Naive thymus-derived CD8-positive, alpha-beta T cell (primary cell): ENCODE measurements around the gene ASAH2. TPM values are rescaled to one million over a fixed set of nuclear protein-coding genes. Genes with fewer than 3 reads are reported as not detected.

ENCODE experiments used
- ATAC-seq, 2 donors: fragments of 150-1000 bp; cut with Tn5 transposase in 1 of 2; sonication (Bioruptor Pico), chemical (Tn5 transposase) in 1 of 2; 1 replicate in 1 of 2; 2 replicates in 1 of 2; pipeline ENCODE4 v1.10.0; 2021; ENCODE audit warnings: mild to moderate bottlenecking in 2 of 2, moderate library complexity in 2 of 2
- POLR2A ChIA-PET: fragments of 350-600 bp; sonication (Branson Sonifier 250); formaldehyde crosslinking; loops from one replicate; lab custom pipeline; 2021; ENCODE audit warnings: antibody characterized with exemption; lab: Charles Lee
- DNase-seq, 10 donors: peaks; one replicate each; pipeline versions ENCODE4 v3.0.0 to v3.0.0-alpha.2; 2020 to 2022
- H3K27ac Mint-ChIP-seq, 10 donors: one replicate each; pipeline ENCODE4 v1.8.0; 2020 to 2022; ENCODE audit warnings: mild to moderate bottlenecking in 10 of 10, mixed read lengths in 10 of 10, moderate library complexity in 4 of 10, inconsistent platforms in 1 of 10
- H3K27me3 Mint-ChIP-seq, 5 donors: one replicate each; pipeline ENCODE4 v1.8.0; 2021 to 2022; ENCODE audit warnings: mixed read lengths in 5 of 5
- H3K36me3 Mint-ChIP-seq, 3 donors: one replicate each; pipeline ENCODE4 v1.8.0; 2020 to 2022; ENCODE audit warnings: mixed read lengths in 3 of 3, mild to moderate bottlenecking in 2 of 3, inconsistent platforms in 1 of 3
- H3K4me1 Mint-ChIP-seq, 4 donors: one replicate each; pipeline ENCODE4 v1.8.0; 2021 to 2022; ENCODE audit warnings: mixed read lengths in 4 of 4
- H3K4me3 Mint-ChIP-seq, 10 donors: one replicate each; pipeline ENCODE4 v1.8.0; 2020 to 2022; ENCODE audit warnings: mild to moderate bottlenecking in 10 of 10, mixed read lengths in 10 of 10, moderate library complexity in 6 of 10, inconsistent platforms in 1 of 10
- H3K9me3 Mint-ChIP-seq, 9 donors: one replicate each; pipeline ENCODE4 v1.8.0; 2020 to 2022; ENCODE audit warnings: mixed read lengths in 9 of 9, mild to moderate bottlenecking in 3 of 9, inconsistent platforms in 1 of 9, moderate library complexity in 1 of 9
- polyA plus RNA-seq, 3 donors: library from polyadenylated mRNA; unstranded; fragments of 300-500 nt; fragmentation: Illumina TruSeq; gene quantifications; one replicate each; pipeline ENCODE4 v1.2.3, GENCODE V29; 2021
- total RNA-seq, 8 experiments: library from RNA in 2 of 8; stranded (reverse) in 2 of 8; gene quantifications; one replicate each; pipeline ENCODE4 v1.2.3 and lab custom pipeline; 2021 to 2026

Gene ASAH2
- total RNA-seq (1 to 10 TPM; 4.3 to 6.7 TPM), polyA plus RNA-seq (1 to 10 TPM; 1.8 to 3.3 (median 2.6) TPM), total RNA-seq (lab: John Stamatoyannopoulos, UW) (0.13 to 2.4 (median 0.51) reads per million in 6 experiments)

DNA sequence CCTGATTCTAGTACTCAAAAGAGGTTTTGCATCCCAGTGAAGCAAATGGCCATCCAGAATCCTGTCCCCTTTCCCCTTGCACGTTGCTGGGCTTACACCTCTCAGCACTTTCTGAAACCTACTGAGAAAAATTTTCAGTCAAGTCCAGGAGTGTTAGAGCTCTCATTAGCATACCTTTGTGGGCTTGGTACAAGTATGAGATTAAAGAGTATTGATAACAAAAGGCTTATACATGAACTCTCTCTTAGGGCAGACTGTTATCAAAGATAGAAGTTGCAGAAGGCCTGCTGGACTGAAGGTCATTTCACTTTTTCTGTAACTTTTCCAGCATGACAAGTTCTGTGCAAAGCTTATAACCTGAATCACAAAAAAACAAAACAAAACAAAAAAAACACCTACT is at the start of gene ASAH2:
TSS of gene ASAH2 (minus strand) at position 123 of the 400 bp plus-strand sequence. CDS start 2,906 bp downstream, outside the sequence.
- H3K36me3 Mint-ChIP-seq: no peaks in the 10 kb centered on the region
- no peak for DNase-seq
- peaks cover 7 to 47% (median 37%) of the 10 kb centered on the region in 5 donors for H3K27me3 Mint-ChIP-seq
- no peaks in the 10 kb centered on the region for H3K4me1 Mint-ChIP-seq
- H3K4me3 Mint-ChIP-seq: no peak within 1 kb of the TSS
- no peak within 1 kb of the TSS for H3K27ac Mint-ChIP-seq
- ATAC-seq: no peak
- H3K9me3 Mint-ChIP-seq: no peaks in the 10 kb centered on the region
- POLR2A ChIA-PET: no interaction called here

DNA sequence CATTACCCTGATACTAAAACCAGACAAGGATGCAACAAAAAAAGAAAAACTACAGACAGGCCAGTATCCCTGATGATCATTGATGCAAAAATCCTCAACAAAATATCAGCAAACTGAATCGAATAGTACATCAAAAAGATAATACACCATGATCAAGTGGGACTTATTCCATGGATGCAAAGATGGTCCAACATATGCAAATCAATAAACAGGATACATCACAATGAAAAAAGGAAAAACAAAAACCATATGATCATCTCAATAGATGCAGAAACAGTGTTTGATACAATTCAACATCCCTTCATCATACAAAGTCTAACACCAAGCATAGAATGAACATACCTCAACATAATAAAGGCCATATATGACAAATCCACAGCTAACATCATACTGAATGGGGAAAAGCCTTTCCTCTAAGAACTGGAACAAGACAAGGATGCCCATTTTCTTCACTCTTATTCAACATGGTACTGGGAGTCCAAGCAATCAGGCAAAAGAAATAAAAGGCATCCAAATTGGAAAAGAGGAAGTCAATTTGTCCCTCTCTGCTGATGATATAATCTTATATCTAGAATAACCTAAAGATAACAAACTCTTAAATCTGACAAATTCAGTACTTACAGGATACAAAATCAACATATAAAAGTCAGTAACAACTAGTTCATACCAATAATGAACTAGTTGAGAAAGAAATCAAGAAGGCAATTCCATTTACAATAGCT is 48.8 kb upstream of the ASAH2 start:
- no peak overlapping the region for H3K27ac Mint-ChIP-seq
- no peaks in the 10 kb centered on the region for H3K27me3 Mint-ChIP-seq

DNA sequence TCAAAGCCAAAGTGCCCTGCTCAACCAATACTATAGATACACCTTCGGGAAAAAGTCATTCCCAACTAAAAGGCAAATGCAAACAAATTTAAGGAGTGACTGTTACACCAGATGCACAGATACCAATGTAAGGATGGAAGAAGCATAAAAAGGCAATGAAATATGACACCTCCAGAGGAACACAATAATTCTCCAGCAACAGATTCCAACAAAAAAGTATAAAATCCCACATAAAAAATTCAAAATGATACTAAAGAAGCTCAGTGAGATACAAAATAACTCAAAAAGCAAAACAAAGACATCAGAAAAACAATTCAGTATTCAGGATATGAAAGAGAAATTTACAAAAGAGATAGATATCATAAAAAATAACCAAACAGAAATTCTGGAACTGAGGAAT is 44.1 kb upstream of the ASAH2 start:
- Mint-ChIP-seq H3K4me3 (no peak overlapping the region), H3K27ac (no peak overlapping the region), H3K4me1 (peaks cover 0 to 2% (median 0%) of the 10 kb centered on the region in 4 donors), H3K27me3 (no peaks in the 10 kb centered on the region), H3K36me3 (peaks cover 0 to 21% (median 15%) of the 10 kb centered on the region in 3 donors), H3K9me3 (peaks cover 3 to 28% (median 17%) of the 10 kb centered on the region in 9 donors)
- DNase-seq: no peak
- ATAC-seq: no peak
- POLR2A ChIA-PET: no interaction called here

More for the DNA sequence above, 48.8 kb upstream of the ASAH2 start:
- DNase-seq (no peak), ATAC-seq (no peak)
- Mint-ChIP-seq H3K4me3 (no peak overlapping the region), H3K36me3 (peaks cover 3 to 25% (median 21%) of the 10 kb centered on the region in 3 donors), H3K4me1 (peaks cover 0 to 5% (median under 1%) of the 10 kb centered on the region in 4 donors), H3K9me3 (peaks cover 5 to 28% (median 17%) of the 10 kb centered on the region in 9 donors)
- POLR2A ChIA-PET: no interaction called here

DNA sequence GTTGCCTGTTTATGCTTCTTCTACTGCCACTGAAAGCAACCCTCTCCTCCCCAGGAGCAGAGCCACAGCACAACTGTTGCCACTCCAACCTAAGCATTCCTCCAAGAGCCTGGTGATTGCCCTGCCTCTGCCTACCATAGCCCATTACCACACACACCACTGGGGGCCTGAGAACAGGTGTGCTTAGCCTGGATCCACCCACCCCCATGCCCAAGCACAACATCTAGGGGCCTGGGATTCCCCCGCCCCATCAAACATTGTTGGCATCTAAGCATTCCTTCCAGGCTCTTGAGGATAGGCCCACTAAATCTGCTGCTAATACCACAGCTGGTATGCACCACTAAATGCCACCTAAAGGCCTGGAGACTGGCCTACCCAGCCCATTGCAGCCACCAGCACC is 43.3 kb upstream of the ASAH2 start:
- H3K9me3 Mint-ChIP-seq: peaks cover 3 to 27% (median 17%) of the 10 kb centered on the region in 9 donors
- ATAC-seq (no peak), DNase-seq (no peak)
- H3K27me3 Mint-ChIP-seq: peaks cover 0 to 2% (median 0%) of the 10 kb centered on the region in 5 donors
- POLR2A ChIA-PET: no interaction called here
- H3K27ac Mint-ChIP-seq: no peak overlapping the region
- H3K4me3 Mint-ChIP-seq: no peak overlapping the region
- peaks cover 0 to 2% (median 0%) of the 10 kb centered on the region in 4 donors for H3K4me1 Mint-ChIP-seq
- H3K36me3 Mint-ChIP-seq: peaks cover 0 to 21% (median 16%) of the 10 kb centered on the region in 3 donors

DNA sequence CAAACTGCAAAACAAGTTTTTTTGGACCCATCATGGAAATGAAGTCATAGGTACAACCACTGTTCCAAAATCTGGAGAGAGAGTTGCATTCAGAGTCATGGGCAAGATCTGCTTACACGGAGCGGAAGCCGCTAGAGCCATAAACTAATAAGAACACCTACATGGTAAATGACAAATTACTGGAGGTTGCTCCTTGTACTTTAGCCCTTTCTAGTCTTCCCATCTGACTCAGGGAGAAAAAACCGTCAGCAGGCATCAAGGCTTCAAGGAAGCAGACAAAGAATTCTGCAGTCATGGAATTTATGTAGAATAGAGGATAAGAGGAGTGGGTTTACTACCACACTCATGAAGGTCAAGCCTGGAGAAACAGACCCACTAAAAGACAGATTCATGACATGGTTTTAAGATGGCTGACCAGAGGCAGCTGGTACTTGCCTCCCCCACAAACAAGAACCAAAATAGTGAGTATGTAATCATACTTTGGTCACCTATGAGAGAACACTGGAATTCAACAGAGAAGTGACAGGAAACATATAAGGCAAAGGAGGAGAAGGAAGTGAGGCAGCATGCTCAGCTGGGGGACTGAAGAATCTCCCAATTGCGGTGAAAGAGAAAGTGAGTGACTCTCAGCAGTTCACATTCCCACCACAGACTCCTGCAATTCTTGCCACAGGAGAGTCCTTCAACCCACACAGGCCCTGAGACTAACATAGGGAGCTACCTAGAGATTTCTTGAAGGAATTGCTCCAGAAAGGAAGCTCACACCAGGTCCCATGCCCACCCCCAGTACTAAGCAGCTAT is 42.4 kb upstream of the ASAH2 start:
- Mint-ChIP-seq H3K27ac (no peak overlapping the region), H3K36me3 (peaks cover 0 to 12% (median 10%) of the 10 kb centered on the region in 3 donors), H3K9me3 (peaks cover 3 to 18% (median 10%) of the 10 kb centered on the region in 9 donors), H3K27me3 (peaks cover 0 to 3% (median 0%) of the 10 kb centered on the region in 5 donors), H3K4me1 (peaks cover 0 to 2% (median 0%) of the 10 kb centered on the region in 4 donors), H3K4me3 (no peak overlapping the region)
- DNase-seq (no peak), ATAC-seq (no peak)
- POLR2A ChIA-PET: no interaction called here

GRCh38 chr10:50291261-50291850 is 40.0 kb upstream of the ASAH2 start:
- peaks cover 0 to 4% (median 4%) of the 10 kb centered on the region in 3 donors for H3K36me3 Mint-ChIP-seq
- no peak overlapping the region for H3K27ac Mint-ChIP-seq
- POLR2A ChIA-PET: no interaction called here
- H3K4me1 Mint-ChIP-seq: peaks cover 0 to 2% (median 0%) of the 10 kb centered on the region in 4 donors
- H3K9me3 Mint-ChIP-seq: peaks cover 0 to 9% (median 2%) of the 10 kb centered on the region in 9 donors
- DNase-seq: no peak
- no peak for ATAC-seq
- H3K4me3 Mint-ChIP-seq: no peak overlapping the region
- H3K27me3 Mint-ChIP-seq: peaks cover 0 to 3% (median 1%) of the 10 kb centered on the region in 5 donors

GRCh38 chr10:50289196-50289595 is 37.9 kb upstream of the ASAH2 start:
- H3K9me3 Mint-ChIP-seq: no peaks in the 10 kb centered on the region
- peaks cover 0 to 2% (median 0%) of the 10 kb centered on the region in 3 donors for H3K36me3 Mint-ChIP-seq
- H3K4me3 Mint-ChIP-seq: no peak overlapping the region
- ATAC-seq (no peak), DNase-seq (no peak)
- POLR2A ChIA-PET: no interaction called here
- H3K4me1 Mint-ChIP-seq: peaks cover 0 to 2% (median 0%) of the 10 kb centered on the region in 4 donors
- H3K27ac Mint-ChIP-seq: no peak overlapping the region
- peaks cover 1 to 5% (median 2%) of the 10 kb centered on the region in 5 donors for H3K27me3 Mint-ChIP-seq

GRCh38 chr10:50286996-50287803 is 35.9 kb upstream of the ASAH2 start:
- Mint-ChIP-seq H3K9me3 (no peaks in the 10 kb centered on the region), H3K27ac (no peak overlapping the region), H3K4me3 (no peak overlapping the region), H3K36me3 (peaks cover 0 to 2% (median 0%) of the 10 kb centered on the region in 3 donors), H3K27me3 (peaks cover 3 to 23% (median 10%) of the 10 kb centered on the region in 5 donors), H3K4me1 (no peaks in the 10 kb centered on the region)
- no peak for DNase-seq
- POLR2A ChIA-PET: no interaction called here
- ATAC-seq: no peak

- POLR2A ChIA-PET: no interaction called here
- H3K27me3 Mint-ChIP-seq: peaks cover 6 to 30% (median 16%) of the 10 kb centered on the region in 5 donors
- H3K27ac Mint-ChIP-seq: peak overlapping the region in 1 of 10 donors; percentile 1
- DNase-seq (no peak), ATAC-seq (no peak)
- peaks cover 0 to 2% (median 0%) of the 10 kb centered on the region in 3 donors for H3K36me3 Mint-ChIP-seq
- H3K4me3 Mint-ChIP-seq: no peak overlapping the region
- H3K9me3 Mint-ChIP-seq: no peaks in the 10 kb centered on the region
- H3K4me1 Mint-ChIP-seq: no peaks in the 10 kb centered on the region
Observed at GRCh38 chr10:50286517-50286916, 35.2 kb upstream of the ASAH2 start.

DNA sequence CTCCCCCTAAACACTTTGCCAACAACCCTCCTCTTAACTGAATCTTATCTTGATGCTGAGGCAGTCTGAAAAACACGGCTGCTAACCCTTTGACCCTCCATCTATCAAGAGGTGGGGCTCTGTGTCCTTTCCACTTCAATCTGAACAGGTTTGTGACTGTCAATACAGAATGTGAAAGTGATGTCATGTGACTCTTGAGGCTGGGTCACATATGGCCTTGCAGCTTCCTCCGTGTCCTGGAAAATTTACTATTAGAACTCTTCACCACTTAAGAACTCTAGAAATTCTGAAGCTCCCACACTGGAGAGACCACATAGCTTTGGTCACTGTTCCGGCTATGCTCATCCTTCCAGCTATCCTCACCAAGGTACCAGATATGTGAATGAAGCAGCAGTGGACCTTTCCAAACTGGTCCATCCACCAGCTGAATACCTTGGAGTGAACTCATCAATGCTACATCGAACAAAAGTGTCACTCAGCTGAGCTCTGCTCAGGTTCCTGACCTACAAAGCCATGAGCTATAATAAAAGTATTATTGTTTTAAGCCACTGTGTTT is 30.7 kb upstream of the ASAH2 start:
- no peaks in the 10 kb centered on the region for H3K9me3 Mint-ChIP-seq
- no peaks in the 10 kb centered on the region for H3K36me3 Mint-ChIP-seq
- POLR2A ChIA-PET: no interaction called here
- DNase-seq (no peak), ATAC-seq (no peak)
- no peak overlapping the region for H3K4me3 Mint-ChIP-seq
- peak overlapping the region in 1 of 10 donors; percentile 29 for H3K27ac Mint-ChIP-seq
- no peaks in the 10 kb centered on the region for H3K4me1 Mint-ChIP-seq
- H3K27me3 Mint-ChIP-seq: peaks cover 14 to 53% (median 23%) of the 10 kb centered on the region in 5 donors

GRCh38 chr10:50281210-50281966 is 30.1 kb upstream of the ASAH2 start:
- no peaks in the 10 kb centered on the region for H3K4me1 Mint-ChIP-seq
- no peaks in the 10 kb centered on the region for H3K36me3 Mint-ChIP-seq
- H3K9me3 Mint-ChIP-seq: no peaks in the 10 kb centered on the region
- no peak overlapping the region for H3K4me3 Mint-ChIP-seq
- POLR2A ChIA-PET: no interaction called here
- ATAC-seq (no peak), DNase-seq (no peak)
- no peak overlapping the region for H3K27ac Mint-ChIP-seq
- H3K27me3 Mint-ChIP-seq: peaks cover 17 to 59% (median 28%) of the 10 kb centered on the region in 5 donors
